A549 (cell line): ENCODE data around the gene PTPRCAP.

ENCODE experiments used
- CTCF ChIP-seq: fragments of >200 bp; sonication (Bioruptor Twin); formaldehyde crosslinking; IDR thresholded peaks from 3 replicates; pipeline ENCODE4 v1.5.1; 2016
- HMGXB4 ChIP-seq: fragments of 250-450 bp; sonication (Bioruptor Pico); IDR thresholded peaks from 2 replicates; pipeline ENCODE4 v1.5.0; 2021; ENCODE audit warnings: mild to moderate bottlenecking, moderate library complexity, borderline replicate concordance
- MAZ ChIP-seq: fragments of 150-350 bp; IDR thresholded peaks from 2 replicates; pipeline ENCODE4 v1.6.1; 2014; ENCODE audit warnings: antibody characterized with exemption, low read depth, low read length, borderline replicate concordance
- POLR2A ChIP-seq: IDR thresholded peaks from 2 replicates; pipeline ENCODE4 v1.6.1; 2012; ENCODE audit warnings: mild to moderate bottlenecking, low read length
- TP53 ChIP-seq: fragments of 250-450 bp; sonication (Bioruptor Pico); IDR thresholded peaks from 2 replicates; pipeline ENCODE4 v1.5.0; 2021; ENCODE audit warnings: mild to moderate bottlenecking, moderate library complexity
- TF ChIP-seq, protein P1 (sequence below): fragments of 450-650 bp; IDR thresholded peaks from 2 replicates; pipeline ENCODE4 v1.6.1; 2014; ENCODE audit warnings: antibody characterized with exemption

DNA sequence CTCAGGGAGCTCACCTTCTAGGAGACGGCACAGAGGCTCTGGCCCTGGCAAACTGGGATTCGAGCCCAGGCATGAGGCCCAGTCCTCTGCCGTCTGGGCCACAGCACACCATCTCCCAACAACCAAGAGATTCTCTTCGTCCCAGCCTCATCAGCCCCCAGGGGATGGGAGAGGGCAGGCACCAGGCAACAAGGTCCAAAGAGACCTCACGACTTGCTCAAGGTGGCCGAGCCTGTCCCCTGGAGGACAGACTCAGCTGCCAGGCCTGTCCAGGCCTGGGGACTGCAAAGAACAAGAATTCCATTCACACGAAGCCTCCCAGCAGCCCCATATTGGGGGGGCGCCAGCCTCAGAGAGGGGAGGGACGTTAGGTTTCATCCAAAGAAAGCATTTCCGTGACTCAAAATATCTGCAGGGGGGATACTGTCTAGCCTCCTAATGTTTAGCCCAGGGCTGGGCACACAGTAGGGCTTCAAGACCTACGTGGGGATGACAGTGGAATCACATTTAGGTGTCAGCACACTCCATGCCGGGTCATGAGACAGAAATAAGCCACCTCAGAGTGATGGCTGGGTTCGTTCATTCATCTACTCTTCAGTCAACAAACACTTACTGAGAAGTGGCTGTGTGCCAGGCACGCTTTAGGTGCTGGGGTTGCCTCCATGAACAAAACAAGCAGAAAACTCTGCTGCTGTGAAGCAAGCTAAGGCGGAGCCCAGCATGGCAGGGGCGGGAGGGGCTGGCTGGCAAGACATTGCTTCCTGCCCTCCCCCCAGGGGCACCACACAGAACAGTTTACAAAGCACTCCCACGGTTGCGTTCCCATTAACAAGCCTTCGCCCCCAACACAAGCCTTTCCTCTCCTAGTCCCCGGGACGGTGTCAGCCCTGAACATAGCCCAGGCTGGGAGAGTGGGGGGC lies 20.8 kb downstream of the PTPRCAP start:
- TF ChIP-seq HMGXB4 (no peak), POLR2A (no peak), CTCF (no peak), MAZ (no peak), TP53 (CRISPR knock-in tag) (no peak)
- TF ChIP-seq, protein P1, sequence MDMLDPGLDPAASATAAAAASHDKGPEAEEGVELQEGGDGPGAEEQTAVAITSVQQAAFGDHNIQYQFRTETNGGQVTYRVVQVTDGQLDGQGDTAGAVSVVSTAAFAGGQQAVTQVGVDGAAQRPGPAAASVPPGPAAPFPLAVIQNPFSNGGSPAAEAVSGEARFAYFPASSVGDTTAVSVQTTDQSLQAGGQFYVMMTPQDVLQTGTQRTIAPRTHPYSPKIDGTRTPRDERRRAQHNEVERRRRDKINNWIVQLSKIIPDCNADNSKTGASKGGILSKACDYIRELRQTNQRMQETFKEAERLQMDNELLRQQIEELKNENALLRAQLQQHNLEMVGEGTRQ, result no peak
